Natural killer cell (primary cell): ENCODE data around the gene MAML3. TPM values are rescaled to one million over a fixed set of nuclear protein-coding genes. Genes with fewer than 3 reads are reported as not detected.
A peak's percentile ranks its signal among the peaks of the same experiment; 100 is the strongest.

Source experiments
- ATAC-seq, 3 donors: fragments of 150-1000 bp in 2 of 3; fragments of 200-7000 bp in 1 of 3; cut with Tn5 transposase; 1 replicate in 1 of 3; 2 replicates in 2 of 3; pipeline ENCODE4 v1.10.0; 2021; ENCODE audit warnings: mild to moderate bottlenecking in 2 of 3, moderate library complexity in 2 of 3
- DNase-seq, 2 donors: peaks; one replicate each; pipeline versions ENCODE4 v3.0.0 to v3.0.0-alpha.2; 2013 to 2021; ENCODE audit warnings: mixed read lengths in 1 of 2
- H3K27ac ChIP-seq: one replicate; pipeline ENCODE4 v1.5.1; 2013; ENCODE audit warnings: mild to moderate bottlenecking, low read length
- H3K27me3 ChIP-seq: one replicate; pipeline ENCODE4 v1.6.1; 2013; ENCODE audit warnings: low read length; ENCODE audit not compliant: control insufficient read depth, insufficient read depth
- H3K36me3 ChIP-seq: one replicate; pipeline ENCODE4 v1.6.1; 2013; ENCODE audit warnings: low read length; ENCODE audit not compliant: control insufficient read depth, insufficient read depth
- H3K4me1 ChIP-seq: one replicate; pipeline ENCODE4 v1.6.1; 2013; ENCODE audit warnings: low read length; ENCODE audit not compliant: control insufficient read depth, insufficient read depth
- H3K4me3 ChIP-seq: one replicate; pipeline ENCODE4 v1.5.1; 2013; ENCODE audit warnings: low read length
- H3K9me3 ChIP-seq: one replicate; pipeline ENCODE4 v1.6.1; 2013; ENCODE audit warnings: low read length; ENCODE audit not compliant: control insufficient read depth, insufficient read depth
- H3K27ac Mint-ChIP-seq, 2 donors: one replicate each; pipeline ENCODE4 v1.8.0; 2022; ENCODE audit warnings: mild to moderate bottlenecking in 2 of 2, mixed read lengths in 2 of 2, moderate library complexity in 1 of 2
- H3K27me3 Mint-ChIP-seq, 2 donors: one replicate each; pipeline ENCODE4 v1.8.0; 2022; ENCODE audit warnings: low read depth in 2 of 2, mixed read lengths in 2 of 2
- H3K36me3 Mint-ChIP-seq: one replicate; pipeline ENCODE4 v1.8.0; 2022; ENCODE audit warnings: mixed read lengths
- H3K4me1 Mint-ChIP-seq, 2 donors: one replicate each; pipeline ENCODE4 v1.8.0; 2022; ENCODE audit warnings: mixed read lengths in 2 of 2
- H3K4me3 Mint-ChIP-seq: one replicate; pipeline ENCODE4 v1.8.0; 2022; ENCODE audit warnings: mild to moderate bottlenecking, moderate library complexity, mixed read lengths
- H3K9me3 Mint-ChIP-seq, 2 donors: one replicate each; pipeline ENCODE4 v1.8.0; 2022; ENCODE audit warnings: mixed read lengths in 2 of 2
- CTCF ChIP-seq: fragments of 200-600 bp; IDR thresholded peaks from one replicate; pipeline ENCODE4 v1.8.0; 2022; ENCODE audit warnings: antibody characterized with exemption
- WGBS: methylation state at CpG from one replicate; pipeline ENCODE4 v1.1.7; 2013; ENCODE audit warnings: missing lambda C conversion rate; ENCODE audit not compliant: insufficient coverage; 5-methylcytosine and 5-hydroxymethylcytosine counted together
- intact Hi-C: fragments of 100-400 bp; cut with micrococcal nuclease; formaldehyde crosslinking; loops from one replicate; pipeline ENCODE4 v1.14.2; 2022
- total RNA-seq, 4 donors: library from RNA; stranded (reverse); fragments of 120-200 nt in 1 of 4; gene quantifications; one replicate each; pipeline versions ENCODE4 v1.2.3 to v1.2.4, GENCODE V29; 2013 to 2022

Gene MAML3
- total RNA-seq, 3 donors from 2014 or later (not counting 1 experiment from before 2014, with no cell fraction given): 1.7 to 5.6 (median 2.8) TPM

- intact Hi-C loops: no loop called here
Measured at GRCh38 chr4:140018931-140019618, 134.9 kb downstream of the MAML3 start.

GRCh38 chr4:140014284-140014683 is 139.7 kb downstream of the MAML3 start:
- intact Hi-C loops: loop anchor here (5.0 kb wide), 1 partner anchor 138 kb away; the partner anchor contains the start of gene MAML3
- Mint-ChIP-seq H3K27me3 (peaks cover 20 to 36% of the 10 kb centered on the region in 2 donors), H3K27ac (no peak overlapping the region), H3K4me1 (peaks cover 6 to 9% of the 10 kb centered on the region in 2 donors), H3K36me3 (no peaks in the 10 kb centered on the region), H3K9me3 (no peaks in the 10 kb centered on the region), H3K4me3 (no peak overlapping the region)
- no peak overlapping the region for H3K27ac ChIP-seq
- ATAC-seq: no peak
- H3K36me3 ChIP-seq: no peaks in the 10 kb centered on the region
- no peaks in the 10 kb centered on the region for H3K27me3 ChIP-seq
- DNase-seq: no peak
- 100% methylated on average over 1 of the region's 5 CpGs for WGBS
- no peak for TF ChIP-seq CTCF
- no peaks in the 10 kb centered on the region for H3K9me3 ChIP-seq
- no peaks in the 10 kb centered on the region for H3K4me1 ChIP-seq
- H3K4me3 ChIP-seq: no peak overlapping the region

More at GRCh38 chr4:140018931-140019618, 134.9 kb downstream of the MAML3 start:
- Mint-ChIP-seq H3K4me3 (no peak overlapping the region), H3K36me3 (no peaks in the 10 kb centered on the region), H3K27me3 (peaks cover under 1 to 17% of the 10 kb centered on the region in 2 donors), H3K9me3 (no peaks in the 10 kb centered on the region), H3K27ac (no peak overlapping the region), H3K4me1 (no peaks in the 10 kb centered on the region)
- WGBS: 77% methylated on average over 3 of the region's 3 CpGs
- H3K4me3 ChIP-seq: no peak overlapping the region
- H3K36me3 ChIP-seq: no peaks in the 10 kb centered on the region
- ATAC-seq (no peak), DNase-seq (no peak)
- no peak for TF ChIP-seq CTCF
- no peaks in the 10 kb centered on the region for H3K27me3 ChIP-seq
- H3K4me1 ChIP-seq: no peaks in the 10 kb centered on the region
- H3K9me3 ChIP-seq: no peaks in the 10 kb centered on the region
- no peak overlapping the region for H3K27ac ChIP-seq

- no peaks in the 10 kb centered on the region for H3K36me3 ChIP-seq
- H3K4me1 ChIP-seq: no peaks in the 10 kb centered on the region
- H3K27ac ChIP-seq: no peak overlapping the region
- Mint-ChIP-seq H3K4me1 (peaks cover 6 to 9% of the 10 kb centered on the region in 2 donors), H3K27ac (no peak overlapping the region), H3K4me3 (no peak overlapping the region), H3K9me3 (no peaks in the 10 kb centered on the region), H3K36me3 (no peaks in the 10 kb centered on the region), H3K27me3 (peaks cover 21 to 36% of the 10 kb centered on the region in 2 donors)
- WGBS: 47% methylated on average over 11 of the region's 11 CpGs
- H3K9me3 ChIP-seq: no peaks in the 10 kb centered on the region
- DNase-seq (peak in 1 of 2 donors; percentile 81), ATAC-seq (peak; percentile 79 to 91 (median 81))
- H3K4me3 ChIP-seq: no peak overlapping the region
- intact Hi-C loops: loop anchor here (1.0 to 5.0 kb wide), 3 partner anchors 139 to 346 kb away; partner anchors contain the start of gene MAML3
- peak; percentile 66 for TF ChIP-seq CTCF
- no peaks in the 10 kb centered on the region for H3K27me3 ChIP-seq
Measured at GRCh38 chr4:140012688-140013486, 141.1 kb downstream of the MAML3 start.
